Mucosa of descending colon (tissue), 3 donors: ENCODE data around the gene CREB3. TPM values are rescaled to one million over a fixed set of nuclear protein-coding genes. Genes with fewer than 3 reads are reported as not detected.

ENCODE experiments used
- ATAC-seq: fragments of 200-7000 bp; cut with Tn5 transposase; one replicate; pipeline ENCODE4 v1.9.1; 2020; ENCODE audit warnings: mild to moderate bottlenecking, moderate library complexity
- DNase-seq, 3 donors: peaks; one replicate each; pipeline ENCODE4 v3.0.0-alpha.2; 2020
- H3K36me3 ChIP-seq: fragments of 200-600 bp; one replicate; pipeline ENCODE4 v1.8.0; 2021; ENCODE audit warnings: low read depth, mild to moderate bottlenecking
- H3K4me1 ChIP-seq: fragments of 200-600 bp; one replicate; pipeline ENCODE4 v1.8.0; 2021; ENCODE audit warnings: low read depth, mild to moderate bottlenecking
- H3K4me3 ChIP-seq: fragments of 200-600 bp; one replicate; pipeline ENCODE4 v1.8.0; 2021; ENCODE audit warnings: mild to moderate bottlenecking
- H3K9me3 ChIP-seq: fragments of 200-600 bp; one replicate; pipeline ENCODE4 v1.8.0; 2021; ENCODE audit warnings: mild to moderate bottlenecking
- CTCF ChIP-seq: fragments of 200-600 bp; IDR thresholded peaks from one replicate; pipeline ENCODE4 v1.8.0; 2022; ENCODE audit warnings: antibody characterized with exemption, mild to moderate bottlenecking
- intact Hi-C, 2 donors: fragments of 100-400 bp; cut with DNase I in 1 of 2; cut with micrococcal nuclease in 1 of 2; formaldehyde crosslinking; loops; one replicate each; pipeline versions ENCODE4 v1.11.0 to v1.11.1; 2022; cut with DNase I, micrococcal nuclease
- total RNA-seq, 3 donors: library from RNA; stranded (reverse); fragmentation: NEBNext Ultra II Directional in 2 of 3; extraction: Animal tissue kit (Norgen Biotek cat#: 25700) in 2 of 3; gene quantifications; one replicate each; pipeline versions ENCODE4 v1.2.1 to v1.2.4, GENCODE V29; 2021 to 2023
- donor health status: DM: no; HTN: no; CAD: no; lungs with moderate emphysema.
- donor health status: DM: no; HTN: no; CAD: no.
- donor health status: DM: no; HTN: yes; CAD: no.

The CREB3 gene
- total RNA-seq, 3 donors from 2014 or later: 28.2 to 47.7 (median 34.3) TPM

GRCh38 chr9:35703906-35704672 is 28.4 kb upstream of the CREB3 start:
- no peak for DNase-seq
- TF ChIP-seq CTCF: no peak
- intact Hi-C loops: loop anchor here in 1 of 2 donors (10.0 kb wide), 1 partner anchor 59 kb away; no protein-coding TSS in a partner anchor
- Histone ChIP-seq H3K36me3 (peaks cover 52% of the 10 kb centered on the region), H3K4me1 (no peaks in the 10 kb centered on the region), H3K9me3 (no peaks in the 10 kb centered on the region), H3K4me3 (no peak overlapping the region)
- no peak for ATAC-seq

DNA sequence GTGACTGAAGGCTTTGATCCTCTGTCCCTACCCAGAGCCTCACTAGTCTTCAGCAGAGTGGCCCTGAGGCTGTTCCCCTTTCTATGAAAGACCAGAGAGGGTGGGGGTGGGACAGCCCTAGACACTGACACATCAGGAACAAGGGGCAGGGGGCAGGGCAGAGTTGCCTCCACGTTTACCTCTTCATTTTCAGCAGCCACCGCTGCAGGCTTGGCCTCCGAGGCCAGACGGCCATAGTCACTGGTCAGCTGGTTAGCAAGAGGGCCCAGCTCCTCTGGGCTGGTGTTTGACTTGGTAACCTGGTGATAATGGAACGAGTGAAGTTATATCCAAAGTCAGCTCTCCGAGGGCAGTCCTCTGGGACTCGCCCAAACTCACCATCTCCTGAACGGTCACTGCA is 27.1 kb upstream of the CREB3 start:
- no peaks in the 10 kb centered on the region for H3K4me1 ChIP-seq
- intact Hi-C loops: loop anchor here in 1 of 2 donors (10.0 kb wide), 1 partner anchor 61 kb away; no protein-coding TSS in a partner anchor
- no peak overlapping the region for H3K4me3 ChIP-seq
- no peak for TF ChIP-seq CTCF
- H3K36me3 ChIP-seq: peaks cover 43% of the 10 kb centered on the region
- H3K9me3 ChIP-seq: no peaks in the 10 kb centered on the region
- DNase-seq (no peak), ATAC-seq (no peak)

DNA sequence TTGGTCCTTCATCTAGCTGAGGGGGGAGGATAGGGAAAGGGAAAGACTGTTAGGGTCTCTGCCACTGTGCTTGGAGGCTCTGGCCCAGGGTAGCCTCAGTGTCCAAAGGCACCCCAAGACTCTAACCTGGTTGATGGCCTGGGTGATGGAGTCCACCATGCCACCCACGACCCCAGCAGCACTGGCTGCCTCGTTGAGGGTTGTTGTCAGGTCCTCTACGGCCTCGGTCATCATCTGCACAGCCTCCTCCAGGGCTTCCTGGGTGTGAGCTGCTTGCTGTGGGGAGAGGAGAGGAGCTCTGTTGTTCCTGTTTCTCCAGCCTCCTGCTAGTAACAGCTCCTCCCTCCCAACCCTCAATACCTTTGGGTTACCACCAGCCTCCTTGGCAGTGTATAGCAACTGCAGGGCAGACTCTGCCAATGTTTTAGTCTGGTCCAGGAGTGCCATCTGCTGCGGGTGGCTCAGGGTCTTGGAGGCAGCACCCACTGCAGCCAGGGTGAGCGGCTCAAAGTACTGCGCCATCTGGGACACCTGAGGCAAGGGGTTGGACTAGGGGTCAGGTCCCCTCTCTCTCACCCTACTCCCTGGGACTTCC is 26.5 kb upstream of the CREB3 start:
- intact Hi-C loops: loop anchor here in 1 of 2 donors (10.0 kb wide), 1 partner anchor 61 kb away; no protein-coding TSS in a partner anchor
- no peak for DNase-seq

DNA sequence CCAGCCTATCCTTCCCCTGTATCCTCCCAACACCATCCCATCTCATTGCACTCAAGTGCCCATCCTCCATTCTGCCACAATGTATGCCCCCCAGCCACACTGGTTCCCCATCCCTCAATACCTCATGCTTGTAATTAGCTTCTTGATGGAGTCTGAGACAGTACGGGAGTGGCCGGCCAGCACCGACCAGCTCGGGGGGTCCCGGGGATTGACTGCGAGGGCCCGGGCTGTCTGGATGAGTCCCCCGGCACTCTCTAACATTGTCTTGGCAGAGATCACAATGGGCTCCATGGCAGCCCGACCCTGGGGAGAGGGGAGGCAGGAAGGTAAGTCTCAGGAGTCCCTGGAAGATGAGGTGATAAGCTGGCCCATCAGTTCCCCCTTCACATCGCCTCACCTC is 25.5 kb upstream of the CREB3 start:
- Histone ChIP-seq H3K4me1 (no peaks in the 10 kb centered on the region), H3K36me3 (peaks cover 37% of the 10 kb centered on the region), H3K9me3 (no peaks in the 10 kb centered on the region), H3K4me3 (no peak overlapping the region)
- intact Hi-C loops: loop anchor here in 1 of 2 donors (10.0 kb wide), 1 partner anchor 62 kb away; no protein-coding TSS in a partner anchor
- no peak for TF ChIP-seq CTCF
- ATAC-seq: no peak
- DNase-seq: no peak

More for the DNA sequence above, 26.5 kb upstream of the CREB3 start:
- no peak for TF ChIP-seq CTCF
- ATAC-seq: no peak
- Histone ChIP-seq H3K4me1 (no peaks in the 10 kb centered on the region), H3K9me3 (no peaks in the 10 kb centered on the region), H3K36me3 (peaks cover 40% of the 10 kb centered on the region), H3K4me3 (no peak overlapping the region)

DNA sequence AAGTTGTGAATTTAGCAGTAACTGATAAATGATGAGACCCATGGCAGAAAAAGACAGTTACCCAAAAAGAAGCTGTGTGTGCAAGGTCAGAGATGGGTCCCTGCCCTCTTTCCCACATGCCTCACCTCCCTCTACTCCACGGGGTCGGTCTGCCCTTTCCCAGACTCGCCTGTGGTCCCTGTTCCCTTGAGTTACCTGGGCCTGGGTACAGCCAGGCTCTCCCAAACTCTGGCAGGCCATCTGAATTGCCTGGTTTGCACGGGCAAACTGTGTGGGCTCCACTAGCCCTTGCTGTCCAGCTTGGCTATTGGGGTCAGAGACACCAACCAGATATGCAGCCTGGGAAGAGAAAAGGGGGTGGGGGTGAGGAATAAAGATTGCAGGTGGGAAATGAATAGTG is 24.3 kb upstream of the CREB3 start:
- H3K9me3 ChIP-seq: no peaks in the 10 kb centered on the region
- no peak overlapping the region for H3K4me3 ChIP-seq
- peaks cover 31% of the 10 kb centered on the region for H3K36me3 ChIP-seq
- intact Hi-C loops: loop anchor here in 1 of 2 donors (10.0 kb wide), 1 partner anchor 63 kb away; no protein-coding TSS in a partner anchor
- DNase-seq: no peak
- H3K4me1 ChIP-seq: no peaks in the 10 kb centered on the region
- no peak for ATAC-seq
- no peak for TF ChIP-seq CTCF
